Raji (cell line): ENCODE data around the gene BIRC2.

Experiments
- POLR2A ChIP-seq: IDR thresholded peaks from 2 replicates; pipeline ENCODE4 v1.6.1; 2011; ENCODE audit warnings: low read depth, low read length, control low read depth; ENCODE audit not compliant: insufficient read depth

BIRC2 gene

GRCh38 chr11:102405501-102405900 is 58.5 kb downstream of the BIRC2 start:
- no peak for TF ChIP-seq POLR2A

DNA sequence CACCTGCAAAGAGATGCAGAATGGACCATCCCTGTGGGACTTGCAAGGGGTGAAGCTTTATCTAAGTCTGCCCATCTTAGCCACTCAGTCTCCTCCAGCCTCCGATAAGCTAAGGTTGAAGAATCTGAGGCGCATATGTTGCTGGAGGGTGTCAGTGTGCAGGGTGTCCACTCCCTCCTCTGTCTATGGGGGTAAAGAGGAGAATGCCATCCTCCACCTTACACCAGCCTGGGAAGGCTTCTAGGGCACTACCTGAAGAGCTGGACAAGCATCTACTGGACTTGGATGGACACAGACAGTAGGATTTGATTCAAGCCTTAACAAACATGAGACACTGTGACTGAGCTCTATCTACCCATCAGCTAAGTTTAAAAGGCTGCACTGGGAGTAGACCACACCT is 59.1 kb downstream of the BIRC2 start:
- TF ChIP-seq POLR2A, result no peak

DNA sequence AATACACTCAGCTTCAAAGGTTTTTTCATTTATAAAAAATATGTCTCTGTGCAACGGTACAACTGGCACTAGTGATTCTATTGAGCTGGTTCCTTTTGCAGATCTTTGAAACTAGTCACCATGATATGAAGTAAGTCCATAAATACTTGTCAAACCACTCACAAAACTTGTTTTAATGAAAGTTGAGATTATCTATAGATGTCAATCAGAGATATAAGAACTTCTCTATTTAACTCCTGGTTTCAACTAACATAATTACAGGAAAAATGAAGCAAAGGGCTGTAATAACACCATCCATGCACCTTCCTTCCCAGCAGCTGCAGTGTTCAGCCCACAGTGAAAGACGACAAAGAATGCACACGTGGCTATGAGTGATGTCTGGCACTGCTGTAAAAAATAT is 60.9 kb downstream of the BIRC2 start:
- TF ChIP-seq POLR2A, result no peak

DNA sequence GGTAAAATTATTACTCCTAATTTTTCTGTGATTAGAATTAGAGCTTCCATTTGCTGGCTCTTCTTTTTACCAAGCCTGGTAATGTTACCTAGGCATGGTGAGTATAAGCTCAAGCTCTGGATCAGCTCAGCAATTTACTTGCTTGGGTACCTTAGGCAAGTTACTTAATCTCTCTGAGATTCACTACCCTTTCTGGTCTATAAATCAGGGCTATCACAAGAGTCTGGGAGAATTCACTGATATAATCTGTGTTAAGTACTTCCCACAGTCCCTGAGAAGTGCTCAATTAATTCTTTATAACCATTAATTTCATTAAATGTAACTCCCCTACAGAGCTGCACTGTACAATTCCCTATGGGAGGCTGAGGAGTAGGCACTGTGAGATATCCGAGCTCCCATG is 61.3 kb downstream of the BIRC2 start:
- no peak for TF ChIP-seq POLR2A

DNA sequence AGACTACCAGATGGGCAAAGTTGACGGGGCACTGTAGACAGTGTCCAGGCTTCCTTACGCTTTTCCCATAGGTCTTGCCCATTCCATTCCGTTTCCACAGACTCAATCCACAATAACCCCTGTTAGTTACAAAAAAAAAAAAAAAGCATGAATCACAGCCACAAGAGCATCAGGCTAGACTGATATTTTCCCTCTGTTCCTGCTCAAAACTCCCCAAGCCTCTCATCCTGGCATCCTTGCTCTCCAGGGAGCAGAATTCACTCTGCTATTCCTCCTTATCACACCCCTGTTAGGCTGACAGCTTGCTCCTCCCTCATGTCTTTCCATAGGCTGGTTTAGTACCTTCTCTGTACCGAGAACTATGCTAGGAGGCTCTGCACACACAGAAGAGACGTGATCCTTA is 63.4 kb downstream of the BIRC2 start:
- TF ChIP-seq POLR2A, result no peak

DNA sequence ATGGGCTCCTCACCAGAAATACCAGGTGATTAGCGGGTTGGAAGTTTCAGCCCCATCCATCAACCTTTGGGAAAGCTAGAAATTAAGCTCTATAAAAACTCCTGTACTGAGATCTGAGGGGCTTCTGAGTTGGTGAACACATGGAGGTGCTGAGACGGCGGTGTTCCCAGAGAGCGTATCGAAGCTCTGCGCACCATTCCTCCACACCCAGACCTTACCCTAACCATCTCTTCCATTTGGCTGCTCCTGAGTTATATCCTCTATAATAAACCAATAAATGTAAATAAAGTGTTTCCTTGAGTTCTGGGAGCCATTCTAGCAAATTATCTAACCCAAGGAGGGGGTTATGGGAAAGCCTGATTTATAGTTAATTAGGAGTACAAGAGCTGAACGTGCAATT is 64.1 kb downstream of the BIRC2 start:
- TF ChIP-seq POLR2A, result no peak

GRCh38 chr11:102413497-102413896 is 66.5 kb downstream of the BIRC2 start:
- TF ChIP-seq POLR2A, result no peak

DNA sequence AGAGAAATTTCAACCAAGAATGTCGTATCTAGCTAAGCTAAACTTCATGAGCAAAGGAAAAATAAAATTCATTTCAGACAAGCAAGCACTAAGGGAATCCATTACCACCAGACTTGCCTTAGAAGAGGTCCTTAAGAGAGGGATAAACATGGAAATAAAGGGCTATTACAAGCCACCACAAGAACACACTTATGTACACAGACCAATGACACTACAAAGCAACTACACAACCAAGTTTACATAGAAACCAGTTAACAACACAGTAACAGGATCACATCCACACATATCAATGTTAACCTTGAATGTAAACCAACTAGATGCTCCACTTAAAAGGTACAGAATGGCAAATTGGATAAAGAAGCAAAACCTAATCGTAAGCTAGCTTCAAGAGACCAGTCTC is 67.5 kb downstream of the BIRC2 start:
- TF ChIP-seq POLR2A, result no peak

DNA sequence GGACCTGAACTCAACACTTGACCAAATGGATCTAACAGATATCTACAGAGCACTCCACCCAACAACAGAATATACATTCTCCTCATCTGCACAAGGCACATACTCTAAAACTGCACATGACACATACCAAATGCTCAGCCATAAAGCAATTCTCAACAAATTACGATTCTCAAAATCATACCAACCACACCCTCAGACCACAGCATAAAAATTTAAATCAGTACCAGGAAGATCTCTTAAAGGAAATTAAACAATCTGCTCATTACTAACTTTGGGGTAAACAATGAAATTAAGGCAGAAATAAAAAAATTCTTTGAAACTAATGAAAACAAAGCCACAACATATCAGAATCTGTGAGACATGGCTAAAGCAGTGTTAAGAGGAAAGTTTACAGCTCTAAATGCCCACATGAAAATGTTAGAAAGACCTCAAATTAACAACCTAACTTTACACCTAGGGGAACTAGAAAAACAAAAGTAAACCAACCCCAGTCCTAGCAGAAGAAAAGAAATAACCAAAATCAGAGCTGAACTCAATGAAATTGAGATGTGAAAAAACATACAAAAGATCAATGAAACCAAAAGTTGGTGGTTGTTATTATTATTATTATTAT is 68.4 kb downstream of the BIRC2 start:
- no peak for TF ChIP-seq POLR2A

- no peak for TF ChIP-seq POLR2A
Observed at GRCh38 chr11:102416976-102417375, 70.0 kb downstream of the BIRC2 start.

DNA sequence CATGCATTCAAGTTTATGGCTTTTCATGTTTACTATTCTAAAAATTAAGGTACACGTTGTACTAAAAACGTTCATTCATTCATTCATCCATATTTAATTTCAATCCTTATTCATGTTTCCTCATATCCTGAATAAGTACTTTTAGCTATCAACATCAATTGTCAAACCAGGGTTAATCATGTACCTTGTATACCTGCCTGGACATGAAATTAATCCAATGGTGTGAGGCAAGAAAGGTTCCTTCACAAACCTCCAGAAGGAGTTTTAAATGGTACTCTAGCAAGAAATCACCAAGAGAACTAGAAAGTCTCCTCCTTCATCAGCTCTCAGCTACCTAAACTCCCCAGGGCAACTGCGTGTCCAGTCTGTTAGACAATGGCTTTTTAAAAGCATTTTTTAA is 72.2 kb downstream of the BIRC2 start:
- no peak for TF ChIP-seq POLR2A

GRCh38 chr11:102420547-102420946 is 73.5 kb downstream of the BIRC2 start:
- no peak for TF ChIP-seq POLR2A

DNA sequence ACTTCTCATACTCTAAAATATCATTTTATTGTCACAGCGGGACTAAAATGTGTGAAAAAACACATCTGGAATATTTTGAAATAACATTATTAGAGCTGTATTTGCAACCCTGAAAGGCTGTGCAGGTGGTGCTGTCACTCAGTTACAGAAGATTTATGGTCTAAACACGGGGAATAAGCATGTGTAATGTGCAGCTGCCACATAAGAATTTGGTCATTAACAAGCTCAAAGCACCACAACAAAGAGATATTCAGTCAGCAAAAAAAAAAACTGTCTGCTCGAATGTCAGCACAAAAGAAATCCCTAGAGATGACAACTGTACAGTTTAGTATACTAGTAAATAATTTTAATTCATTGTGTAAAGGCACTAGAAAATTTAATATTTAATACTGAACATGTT is 74.2 kb downstream of the BIRC2 start:
- TF ChIP-seq POLR2A, result no peak

DNA sequence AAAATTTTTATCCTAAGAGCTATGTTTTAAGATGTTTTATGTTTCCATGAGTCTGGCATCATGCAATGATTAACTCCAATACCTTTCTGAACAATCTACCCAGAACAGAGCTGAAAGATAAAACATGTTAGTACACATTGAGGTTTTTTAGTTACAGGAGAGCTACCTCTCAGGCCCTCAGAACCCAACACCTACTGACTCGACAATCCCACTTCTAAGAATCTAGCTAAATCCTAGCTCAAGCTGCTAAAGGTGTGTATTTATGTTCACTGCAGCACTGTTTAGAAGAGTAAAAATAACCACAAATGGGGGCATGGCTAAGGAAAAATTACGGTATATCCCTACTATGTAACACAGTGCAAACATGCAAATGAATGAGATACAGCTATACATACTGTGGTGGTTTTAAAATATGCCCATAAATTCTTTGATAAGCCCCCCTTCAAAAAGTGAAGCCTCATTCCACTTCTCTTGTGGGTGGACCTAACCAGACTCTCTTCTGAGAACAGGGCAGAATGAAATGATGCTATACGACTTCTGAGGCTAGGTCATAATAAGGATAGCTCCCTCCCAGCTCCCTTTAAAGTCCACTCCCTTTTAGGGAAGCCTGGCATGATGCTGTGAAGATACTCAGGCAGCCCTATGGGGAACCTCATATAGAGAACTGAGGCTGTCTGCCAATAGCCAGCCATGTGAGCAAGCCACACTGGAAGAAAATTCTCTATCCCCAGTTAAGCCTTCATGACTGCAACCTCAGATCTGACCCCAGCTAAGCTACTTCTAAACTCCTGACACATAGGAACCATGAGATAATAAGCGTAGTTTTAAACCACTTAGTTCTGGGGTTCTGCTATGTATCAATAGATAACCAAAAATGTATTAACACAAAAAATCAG is 76.1 kb downstream of the BIRC2 start:
- no peak for TF ChIP-seq POLR2A

DNA sequence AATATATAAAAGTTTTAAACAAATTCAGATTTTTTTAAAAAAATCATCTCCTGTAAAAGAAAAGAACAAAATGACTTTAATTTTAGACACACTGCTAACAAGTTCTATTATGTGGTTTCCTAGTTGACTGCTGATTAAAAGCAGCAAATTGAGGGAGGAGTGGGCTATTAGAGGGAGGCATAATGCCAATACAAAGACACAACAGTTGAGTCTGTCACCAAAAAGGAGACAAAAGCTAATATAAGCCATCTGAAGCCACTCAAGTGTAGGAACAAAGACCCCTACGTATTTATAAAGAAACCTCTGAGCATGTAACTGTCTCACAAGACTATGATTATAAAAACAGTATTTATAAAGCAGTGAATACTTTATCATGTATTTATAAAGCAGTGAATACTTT is 76.9 kb downstream of the BIRC2 start:
- no peak for TF ChIP-seq POLR2A

DNA sequence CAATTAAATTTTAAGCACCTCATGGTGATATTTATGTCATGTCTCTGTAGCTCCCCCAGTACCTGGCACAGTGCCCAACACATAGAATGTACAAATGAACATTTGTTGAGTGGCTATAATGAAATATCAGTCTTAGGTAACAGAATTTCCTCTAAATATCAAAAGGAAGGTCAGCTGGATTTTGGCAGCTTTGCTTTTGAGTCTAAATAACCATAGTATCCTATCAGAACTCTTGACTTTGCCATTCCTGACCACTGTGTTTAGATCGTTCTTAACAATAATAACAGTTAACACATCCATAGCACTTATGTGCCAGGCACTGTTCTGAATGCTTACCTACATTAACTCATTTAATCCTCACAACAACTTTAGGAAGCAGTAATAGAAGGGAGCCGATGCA is 79.0 kb downstream of the BIRC2 start:
- TF ChIP-seq POLR2A, result no peak
